Ectodermal cell (in vitro differentiated cells): Measurements from ENCODE around the gene DCUN1D2.

ENCODE experiments used
- H3K27ac ChIP-seq: 2 replicates; pipeline ENCODE4 v1.7.0; 2013; ENCODE audit warnings: mild to moderate bottlenecking, low read depth, low read length; ENCODE audit not compliant: insufficient read depth, poor library complexity, severe bottlenecking
- H3K27me3 ChIP-seq: 2 replicates; pipeline ENCODE4 v1.7.0; 2013; ENCODE audit warnings: mild to moderate bottlenecking, low read length; ENCODE audit not compliant: insufficient read depth, control insufficient read depth, poor library complexity, severe bottlenecking
- H3K36me3 ChIP-seq: one replicate; pipeline ENCODE4 v1.7.0; 2013; ENCODE audit warnings: low read length; ENCODE audit not compliant: control insufficient read depth, insufficient read depth
- H3K4me1 ChIP-seq: one replicate; pipeline ENCODE4 v1.7.0; 2013; ENCODE audit warnings: low read length; ENCODE audit not compliant: control insufficient read depth, insufficient read depth
- H3K4me3 ChIP-seq: 2 replicates; pipeline ENCODE4 v1.7.0; 2013; ENCODE audit warnings: low read depth, low read length, control low read depth; ENCODE audit not compliant: insufficient read depth
- H3K9me3 ChIP-seq: 2 replicates; pipeline ENCODE4 v1.7.0; 2013; ENCODE audit warnings: mild to moderate bottlenecking, low read length, moderate library complexity; ENCODE audit not compliant: control insufficient read depth
- WGBS, 2 experiments: methylation state at CpG; one replicate each; pipeline ENCODE4 v1.1.7; 2013; ENCODE audit warnings: missing lambda C conversion rate in 2 of 2; 5-methylcytosine and 5-hydroxymethylcytosine counted together

The DCUN1D2 gene

GRCh38 chr13:113417008-113417751, 73.3 kb downstream of the DCUN1D2 start:
- Histone ChIP-seq H3K27me3 (no peaks in the 10 kb centered on the region), H3K4me3 (no peak overlapping the region), H3K27ac (no peak overlapping the region), H3K4me1 (peaks cover 9% of the 10 kb centered on the region), H3K9me3 (no peaks in the 10 kb centered on the region), H3K36me3 (no peaks in the 10 kb centered on the region)
- 89 to 90% methylated on average over 28 of the region's 28 CpGs for WGBS, 2 experiments

GRCh38 chr13:113415825-113416224, 74.7 kb downstream of the DCUN1D2 start:
- 85 to 86% methylated on average over 8 of the region's 8 CpGs for WGBS, 2 experiments
- Histone ChIP-seq H3K9me3 (no peaks in the 10 kb centered on the region), H3K36me3 (no peaks in the 10 kb centered on the region), H3K27me3 (no peaks in the 10 kb centered on the region), H3K4me1 (peaks cover 9% of the 10 kb centered on the region), H3K27ac (no peak overlapping the region), H3K4me3 (no peak overlapping the region)

GRCh38 chr13:113415032-113415431, 75.5 kb downstream of the DCUN1D2 start:
- 94 to 96% methylated on average over 15 of the region's 15 CpGs for WGBS, 2 experiments
- Histone ChIP-seq H3K4me1 (peaks cover 9% of the 10 kb centered on the region), H3K27ac (no peak overlapping the region), H3K36me3 (no peaks in the 10 kb centered on the region), H3K4me3 (no peak overlapping the region), H3K27me3 (no peaks in the 10 kb centered on the region), H3K9me3 (no peaks in the 10 kb centered on the region)

- Histone ChIP-seq H3K4me1 (peaks cover 9% of the 10 kb centered on the region), H3K27ac (no peak overlapping the region), H3K27me3 (no peaks in the 10 kb centered on the region), H3K36me3 (no peaks in the 10 kb centered on the region), H3K9me3 (no peaks in the 10 kb centered on the region), H3K4me3 (no peak overlapping the region)
- WGBS, 2 experiments, result 93 to 94% methylated on average over 8 of the region's 8 CpGs
Measured at GRCh38 chr13:113414335-113414734, 76.2 kb downstream of the DCUN1D2 start.

GRCh38 chr13:113413898-113414282, 76.6 kb downstream of the DCUN1D2 start:
- Histone ChIP-seq H3K27me3 (no peaks in the 10 kb centered on the region), H3K4me3 (no peak overlapping the region), H3K4me1 (peaks cover 9% of the 10 kb centered on the region), H3K9me3 (no peaks in the 10 kb centered on the region), H3K27ac (no peak overlapping the region), H3K36me3 (no peaks in the 10 kb centered on the region)
- WGBS, 2 experiments, result 85 to 86% methylated on average over 9 of the region's 9 CpGs

- Histone ChIP-seq H3K4me3 (no peak overlapping the region), H3K27ac (no peak overlapping the region), H3K36me3 (no peaks in the 10 kb centered on the region), H3K9me3 (no peaks in the 10 kb centered on the region), H3K4me1 (peaks cover 7% of the 10 kb centered on the region), H3K27me3 (no peaks in the 10 kb centered on the region)
- WGBS, 2 experiments, result 93 to 94% methylated on average over 32 of the region's 32 CpGs
Measured at GRCh38 chr13:113413178-113413897, 77.2 kb downstream of the DCUN1D2 start.

- no peaks in the 10 kb centered on the region for H3K9me3 ChIP-seq
- WGBS, 2 experiments, result 95 to 96% methylated on average over 26 to 27 of the region's 27 CpGs
Measured at GRCh38 chr13:113412440-113412839, 78.1 kb downstream of the DCUN1D2 start.

GRCh38 chr13:113411216-113412023, 79.1 kb downstream of the DCUN1D2 start:
- no peak overlapping the region for H3K4me3 ChIP-seq
- no peaks in the 10 kb centered on the region for H3K36me3 ChIP-seq
- H3K4me1 ChIP-seq, result peaks cover 4% of the 10 kb centered on the region
- H3K9me3 ChIP-seq, result no peaks in the 10 kb centered on the region
- 93 to 95% methylated on average over 30 of the region's 30 CpGs for WGBS, 2 experiments
- H3K27me3 ChIP-seq, result no peaks in the 10 kb centered on the region
- no peak overlapping the region for H3K27ac ChIP-seq

More at GRCh38 chr13:113412440-113412839, 78.1 kb downstream of the DCUN1D2 start:
- Histone ChIP-seq H3K27me3 (no peaks in the 10 kb centered on the region), H3K4me1 (peaks cover 4% of the 10 kb centered on the region), H3K36me3 (no peaks in the 10 kb centered on the region), H3K4me3 (no peak overlapping the region), H3K27ac (no peak overlapping the region)

- H3K27me3 ChIP-seq, result no peaks in the 10 kb centered on the region
- no peaks in the 10 kb centered on the region for H3K9me3 ChIP-seq
- H3K4me3 ChIP-seq, result no peak overlapping the region
- 92% methylated on average over 34 of the region's 34 CpGs for WGBS, 2 experiments
- H3K36me3 ChIP-seq, result no peaks in the 10 kb centered on the region
- peaks cover 4% of the 10 kb centered on the region for H3K4me1 ChIP-seq
- no peak overlapping the region for H3K27ac ChIP-seq
Measured at GRCh38 chr13:113410472-113411201, 79.9 kb downstream of the DCUN1D2 start.
